ENCODE data around the gene SATB2.

GRCh38 chr2:199309411-199309810 lies 148.3 kb downstream of the SATB2 start:
- TF ChIP-seq CTCF (conservative IDR thresholded peaks at IDR 0.05; ENCODE audit: low read depth in 2 of 2), result no peak
- no peak for TF ChIP-seq CREB1 (CRISPR knock-in tag; IDR thresholded peaks at IDR 0.05; ENCODE audit: low read depth)
- TF ChIP-seq, protein P1, sequence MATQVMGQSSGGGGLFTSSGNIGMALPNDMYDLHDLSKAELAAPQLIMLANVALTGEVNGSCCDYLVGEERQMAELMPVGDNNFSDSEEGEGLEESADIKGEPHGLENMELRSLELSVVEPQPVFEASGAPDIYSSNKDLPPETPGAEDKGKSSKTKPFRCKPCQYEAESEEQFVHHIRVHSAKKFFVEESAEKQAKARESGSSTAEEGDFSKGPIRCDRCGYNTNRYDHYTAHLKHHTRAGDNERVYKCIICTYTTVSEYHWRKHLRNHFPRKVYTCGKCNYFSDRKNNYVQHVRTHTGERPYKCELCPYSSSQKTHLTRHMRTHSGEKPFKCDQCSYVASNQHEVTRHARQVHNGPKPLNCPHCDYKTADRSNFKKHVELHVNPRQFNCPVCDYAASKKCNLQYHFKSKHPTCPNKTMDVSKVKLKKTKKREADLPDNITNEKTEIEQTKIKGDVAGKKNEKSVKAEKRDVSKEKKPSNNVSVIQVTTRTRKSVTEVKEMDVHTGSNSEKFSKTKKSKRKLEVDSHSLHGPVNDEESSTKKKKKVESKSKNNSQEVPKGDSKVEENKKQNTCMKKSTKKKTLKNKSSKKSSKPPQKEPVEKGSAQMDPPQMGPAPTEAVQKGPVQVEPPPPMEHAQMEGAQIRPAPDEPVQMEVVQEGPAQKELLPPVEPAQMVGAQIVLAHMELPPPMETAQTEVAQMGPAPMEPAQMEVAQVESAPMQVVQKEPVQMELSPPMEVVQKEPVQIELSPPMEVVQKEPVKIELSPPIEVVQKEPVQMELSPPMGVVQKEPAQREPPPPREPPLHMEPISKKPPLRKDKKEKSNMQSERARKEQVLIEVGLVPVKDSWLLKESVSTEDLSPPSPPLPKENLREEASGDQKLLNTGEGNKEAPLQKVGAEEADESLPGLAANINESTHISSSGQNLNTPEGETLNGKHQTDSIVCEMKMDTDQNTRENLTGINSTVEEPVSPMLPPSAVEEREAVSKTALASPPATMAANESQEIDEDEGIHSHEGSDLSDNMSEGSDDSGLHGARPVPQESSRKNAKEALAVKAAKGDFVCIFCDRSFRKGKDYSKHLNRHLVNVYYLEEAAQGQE (IDR thresholded peaks at IDR 0.05; ENCODE audit: unreplicated experiment), result no peak
- TF ChIP-seq POLR2AphosphoS5 (IDR thresholded peaks at IDR 0.05; ENCODE audit: low read depth), result no peak
- no peak for TF ChIP-seq EZH2 (IDR thresholded peaks at IDR 0.05; ENCODE audit: low read depth, unreplicated experiment)
- no peak for TF ChIP-seq ZNF331 (CRISPR knock-in tag; IDR thresholded peaks at IDR 0.05; ENCODE audit: low read depth)
- TF ChIP-seq EZH2phosphoT487 (IDR thresholded peaks at IDR 0.05; ENCODE audit: unreplicated experiment), result no peak
- TF ChIP-seq, protein P2, sequence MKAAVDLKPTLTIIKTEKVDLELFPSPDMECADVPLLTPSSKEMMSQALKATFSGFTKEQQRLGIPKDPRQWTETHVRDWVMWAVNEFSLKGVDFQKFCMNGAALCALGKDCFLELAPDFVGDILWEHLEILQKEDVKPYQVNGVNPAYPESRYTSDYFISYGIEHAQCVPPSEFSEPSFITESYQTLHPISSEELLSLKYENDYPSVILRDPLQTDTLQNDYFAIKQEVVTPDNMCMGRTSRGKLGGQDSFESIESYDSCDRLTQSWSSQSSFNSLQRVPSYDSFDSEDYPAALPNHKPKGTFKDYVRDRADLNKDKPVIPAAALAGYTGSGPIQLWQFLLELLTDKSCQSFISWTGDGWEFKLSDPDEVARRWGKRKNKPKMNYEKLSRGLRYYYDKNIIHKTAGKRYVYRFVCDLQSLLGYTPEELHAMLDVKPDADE (IDR thresholded peaks at IDR 0.05), result no peak
- no peak for TF ChIP-seq STAT1 (IDR thresholded peaks at IDR 0.05; ENCODE audit: unreplicated experiment)
- TF ChIP-seq JUNB (IDR thresholded peaks at IDR 0.05; ENCODE audit: unreplicated experiment), result no peak
